Stomach (tissue), 4 donors: ENCODE results near the gene MUC12.

Experiments used
- CTCF ChIP-seq, 7 experiments: fragments of 450-650 bp in 4 of 7; fragments of 200-600 bp in 3 of 7; sonication (generic) in 3 of 7; IDR thresholded peaks; one replicate each; pipeline ENCODE4 v1.5.1; 2016 to 2019; ENCODE audit warnings: antibody characterized with exemption in 7 of 7, control low read depth in 2 of 7, mild to moderate bottlenecking in 1 of 7
- POLR2A ChIP-seq, 4 donors: fragments of 450-650 bp; IDR thresholded peaks; one replicate each; pipeline ENCODE4 v1.6.1; 2016; ENCODE audit warnings: antibody characterized with exemption in 4 of 4, control low read depth in 2 of 4, mild to moderate bottlenecking in 1 of 4, moderate library complexity in 1 of 4

GRCh38 chr7:101066141-101066832 is 96.9 kb downstream of the MUC12 start:
- TF ChIP-seq CTCF (IDR thresholded peaks at IDR 0.05) = no peak
- TF ChIP-seq POLR2A (IDR thresholded peaks at IDR 0.05) = no peak
